ENCODE measurements around the gene CTNND2.
A peak's percentile ranks its signal among the peaks of the same experiment; 100 is the strongest.
"Not testable (repeated sequence)": the region's sequence is repeated elsewhere in the genome, so short reads cannot be mapped to it uniquely, and the experiment has no call there.

Gene CTNND2

DNA sequence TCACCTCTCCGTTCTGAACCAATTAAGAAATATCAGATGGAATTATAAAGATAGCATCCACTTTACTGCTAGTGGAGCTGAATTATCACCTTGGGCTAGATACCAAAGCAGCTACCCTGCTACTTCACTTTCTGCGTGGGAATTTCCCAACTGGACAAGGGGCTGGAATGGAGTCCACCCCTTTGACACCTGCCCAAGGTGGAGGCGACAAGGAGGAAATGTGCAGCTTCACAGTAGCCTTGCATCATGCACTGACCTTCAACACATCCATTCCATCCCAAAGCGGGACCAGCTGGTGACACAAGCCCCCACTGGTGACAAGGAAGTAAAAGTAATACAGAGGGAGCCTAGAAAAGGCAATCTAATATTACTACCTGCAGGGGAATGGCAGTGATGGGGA is 30.7 kb downstream of the CTNND2 start:
- DNase-seq (ENCODE audit: low read depth), result no peak

DNA sequence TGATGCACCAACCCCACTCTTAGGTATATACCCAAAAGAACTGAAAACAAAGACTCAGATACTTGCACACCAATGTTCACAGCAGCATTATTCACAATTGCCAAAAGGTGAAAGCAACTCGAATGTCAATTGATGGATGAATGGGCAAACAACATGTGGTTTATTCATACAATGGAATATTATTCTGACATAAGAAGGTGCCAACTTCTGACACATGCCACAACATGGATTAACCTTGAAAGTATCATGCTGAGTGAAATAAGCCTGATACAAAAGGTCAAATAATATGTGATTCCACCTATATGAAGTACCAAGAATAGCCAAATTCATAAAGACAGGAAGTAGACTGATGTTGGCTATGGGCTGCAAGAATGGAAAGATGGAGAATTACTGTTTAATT is 35.0 kb downstream of the CTNND2 start:
- no peak for DNase-seq (ENCODE audit: low read depth)

DNA sequence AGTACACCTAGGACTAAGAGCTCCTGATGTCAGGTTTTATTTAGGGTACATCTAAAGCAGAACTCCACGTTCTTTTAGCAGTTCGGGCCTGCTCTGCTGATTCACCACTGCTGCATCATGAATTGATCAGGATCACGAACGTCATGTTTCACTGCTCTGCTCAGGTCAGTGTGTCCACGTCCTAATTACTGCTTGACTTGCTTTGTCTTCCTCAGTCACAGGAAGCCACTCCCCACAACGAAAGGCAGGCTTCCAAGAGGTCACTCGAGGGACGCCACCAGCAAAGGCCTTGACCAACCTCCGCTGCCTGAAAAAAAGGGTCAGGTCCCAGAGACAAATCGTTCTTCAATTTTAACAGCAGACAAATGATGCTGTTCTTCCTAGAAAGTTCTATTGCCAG is 40.3 kb downstream of the CTNND2 start:
- no peak for DNase-seq (ENCODE audit: low read depth)

DNA sequence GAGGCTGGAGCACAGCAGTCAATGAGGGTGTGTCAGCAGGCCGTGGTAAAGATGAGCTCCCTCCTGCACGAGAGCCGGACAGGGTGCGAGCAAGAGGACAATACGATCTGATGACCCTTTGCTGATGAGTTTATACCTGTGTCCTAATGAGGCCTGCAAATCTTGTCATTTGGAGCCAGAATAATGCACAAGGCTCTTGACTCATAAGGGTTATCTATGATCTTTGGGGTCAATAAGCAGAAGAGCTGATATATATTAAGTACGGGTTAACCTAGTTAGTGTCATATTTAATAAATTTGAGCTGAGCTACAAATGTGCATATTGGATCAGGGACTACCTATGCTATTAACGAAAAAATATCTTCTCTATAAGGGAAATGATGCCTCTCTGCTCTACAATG is 46.9 kb downstream of the CTNND2 start:
- DNase-seq (ENCODE audit: low read depth), result no peak

DNA sequence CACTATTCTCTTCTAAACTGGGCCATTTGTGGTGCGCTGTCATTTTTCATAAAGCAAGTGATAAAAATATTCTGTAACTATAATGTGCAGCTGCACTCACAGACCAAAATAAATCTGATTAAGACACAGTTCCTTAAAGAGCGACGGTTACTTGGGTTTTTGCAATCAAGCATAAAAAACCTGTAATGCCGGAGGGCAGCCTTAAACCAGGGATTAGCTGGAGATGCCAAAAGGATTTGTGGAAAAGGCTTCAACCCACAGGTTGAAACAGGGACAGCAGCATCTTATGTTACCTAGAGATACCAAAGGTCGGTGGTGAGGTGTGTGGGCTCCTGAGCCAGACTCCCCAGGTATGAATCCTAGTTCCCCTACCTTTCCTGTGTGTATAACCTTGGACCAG is 49.3 kb downstream of the CTNND2 start:
- no peak for DNase-seq (ENCODE audit: low read depth)

DNA sequence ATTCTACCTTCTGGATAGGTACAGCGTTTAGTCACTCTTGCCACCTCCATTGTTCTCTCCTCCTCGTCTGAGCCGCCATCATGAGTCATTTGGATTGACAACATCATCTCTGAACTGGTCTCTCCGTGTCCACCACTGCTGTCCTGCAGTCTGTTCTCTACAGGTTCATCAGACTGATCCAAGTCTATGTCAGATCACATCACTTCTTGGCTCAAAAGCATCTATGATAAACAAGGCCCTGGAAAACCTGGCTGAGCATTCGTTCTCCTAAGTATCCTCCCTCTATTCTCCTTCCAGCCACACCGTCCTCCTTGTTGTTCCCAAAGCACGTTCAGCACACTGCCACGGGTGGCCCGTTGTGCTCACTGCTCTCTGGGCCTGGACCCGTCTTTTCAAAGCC is 50.5 kb downstream of the CTNND2 start:
- DNase-seq (ENCODE audit: low read depth), result no peak

DNA sequence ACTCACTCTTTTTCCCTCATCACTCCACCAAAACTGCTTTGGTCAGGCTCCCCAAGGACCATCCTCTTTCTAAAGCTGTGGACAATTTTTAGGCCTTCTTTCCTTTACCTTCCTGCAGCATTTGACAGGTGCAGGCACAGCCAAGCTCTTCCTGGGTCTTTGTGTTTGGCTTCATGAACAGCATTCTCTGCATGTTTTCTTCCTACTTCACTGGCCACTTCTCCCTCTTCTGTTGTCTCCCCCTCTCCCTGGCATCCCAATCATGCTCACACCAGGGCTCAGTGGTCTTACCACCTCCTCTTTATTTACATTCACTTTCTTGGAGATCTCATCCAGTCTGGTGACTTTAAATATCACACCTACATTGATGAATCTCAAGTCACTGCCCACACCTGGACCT is 51.1 kb downstream of the CTNND2 start:
- DNase-seq (ENCODE audit: low read depth), result no peak

DNA sequence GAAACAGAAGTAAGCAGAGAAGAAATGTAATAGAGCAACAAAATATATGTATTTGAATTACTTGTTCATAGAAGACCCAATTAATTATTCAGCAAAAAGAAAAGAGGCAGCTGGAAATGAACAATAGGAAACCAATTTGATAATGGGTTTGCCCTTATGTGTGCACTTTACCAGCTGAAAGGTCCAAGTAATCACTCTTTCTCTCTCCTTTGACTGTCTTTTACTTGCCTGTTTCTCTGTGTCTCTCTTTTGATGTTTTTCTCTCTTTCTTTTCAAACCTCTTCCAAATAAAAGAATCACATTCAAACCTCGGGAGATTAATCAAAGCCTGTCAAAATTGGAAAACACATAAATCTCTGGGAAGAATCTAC is 51.5 kb downstream of the CTNND2 start:
- DNase-seq (ENCODE audit: low read depth), result no peak

DNA sequence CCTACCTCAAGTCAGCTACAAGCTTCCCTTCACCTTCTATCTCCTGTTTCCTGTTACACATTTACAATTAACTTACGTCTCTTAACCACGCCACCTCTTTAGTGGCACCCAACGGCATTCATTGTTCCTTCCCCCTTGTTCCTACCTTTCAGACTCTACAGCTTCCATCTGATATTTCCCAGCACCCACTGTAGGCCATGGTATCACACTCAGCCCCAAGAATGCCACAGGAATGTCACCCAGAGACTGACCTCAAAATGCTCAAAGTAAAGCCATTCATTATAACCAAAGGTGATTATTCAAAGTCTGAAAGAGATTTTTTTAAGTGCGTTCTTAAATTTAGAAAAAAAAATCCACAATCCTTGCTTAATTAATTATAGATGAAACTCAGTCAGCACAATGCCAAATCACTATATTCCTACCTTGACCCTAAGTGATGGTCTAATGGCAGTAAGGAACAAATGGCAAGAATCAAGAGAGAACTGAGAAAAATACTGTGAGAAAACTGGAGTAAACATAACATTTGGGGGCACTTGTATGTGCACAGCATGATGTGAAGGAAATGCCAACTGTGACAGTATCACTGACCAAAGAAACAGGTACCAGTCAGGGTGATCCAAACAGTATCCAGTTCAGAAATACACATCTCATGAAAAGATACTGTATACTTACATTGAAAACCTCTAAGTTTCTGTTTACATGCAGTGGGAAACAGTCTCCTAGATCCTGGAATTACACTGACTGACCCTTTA is 52.1 kb downstream of the CTNND2 start:
- no peak for DNase-seq (ENCODE audit: low read depth)

DNA sequence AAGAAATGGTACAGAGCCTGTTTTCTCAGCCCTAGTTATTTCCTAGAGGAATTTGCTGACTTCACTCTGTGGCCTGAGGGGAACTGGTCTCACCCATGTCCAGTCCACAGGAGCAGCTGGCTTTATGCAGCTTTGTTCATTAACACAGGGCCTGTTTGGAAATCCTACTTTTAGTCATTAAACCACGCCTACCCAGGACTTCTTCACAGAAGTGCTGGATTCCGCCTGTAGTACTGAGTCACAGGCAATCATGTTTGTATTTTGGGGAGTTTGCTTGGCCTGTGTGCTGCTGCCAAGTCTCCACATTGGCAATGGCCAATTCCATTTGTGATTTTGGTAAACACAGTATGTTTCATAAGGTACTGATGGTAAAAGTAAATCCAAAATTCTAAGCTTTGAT is 52.8 kb downstream of the CTNND2 start:
- DNase-seq (ENCODE audit: low read depth), result peak; percentile 55

DNA sequence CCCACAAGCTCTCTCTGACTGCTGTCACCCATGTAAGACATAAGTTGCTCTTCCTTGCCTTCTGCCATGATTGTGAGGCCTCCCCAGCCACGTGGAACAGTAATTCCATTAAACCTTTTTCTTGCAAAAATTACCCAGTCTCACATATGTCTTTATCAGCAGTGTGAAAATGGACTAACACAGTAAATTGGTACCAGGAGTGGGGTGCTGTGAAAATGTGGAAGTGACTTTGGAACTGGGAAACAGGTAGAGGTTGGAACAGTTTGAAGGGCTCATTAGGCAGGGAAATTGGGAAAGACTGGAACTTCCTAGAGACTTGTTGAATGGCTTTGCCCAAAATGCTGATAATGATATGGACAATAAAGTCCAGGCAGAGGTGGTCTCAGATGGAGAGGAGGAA is 75.7 kb downstream of the CTNND2 start:
- not testable (repeated sequence) for DNase-seq (ENCODE audit: low read depth)

DNA sequence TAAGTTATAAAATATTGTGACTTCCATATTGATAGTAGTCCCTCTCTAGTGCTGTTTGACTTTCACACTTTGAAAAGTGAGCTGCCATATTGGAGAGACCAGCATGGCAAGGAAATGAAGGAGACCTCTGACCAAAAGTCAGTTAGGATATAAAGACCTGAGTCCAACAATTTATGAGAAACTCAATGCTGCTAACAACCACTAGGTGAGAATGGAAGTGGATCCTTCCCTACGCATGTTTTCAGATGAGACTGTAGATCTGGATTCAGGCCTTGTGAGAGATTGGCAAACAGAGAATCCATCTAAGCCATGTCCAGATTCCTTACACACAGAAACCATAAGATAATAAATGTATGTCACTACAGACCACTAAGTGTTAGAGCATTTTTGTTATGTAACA is 81.6 kb downstream of the CTNND2 start:
- DNase-seq (ENCODE audit: low read depth), result no peak

DNA sequence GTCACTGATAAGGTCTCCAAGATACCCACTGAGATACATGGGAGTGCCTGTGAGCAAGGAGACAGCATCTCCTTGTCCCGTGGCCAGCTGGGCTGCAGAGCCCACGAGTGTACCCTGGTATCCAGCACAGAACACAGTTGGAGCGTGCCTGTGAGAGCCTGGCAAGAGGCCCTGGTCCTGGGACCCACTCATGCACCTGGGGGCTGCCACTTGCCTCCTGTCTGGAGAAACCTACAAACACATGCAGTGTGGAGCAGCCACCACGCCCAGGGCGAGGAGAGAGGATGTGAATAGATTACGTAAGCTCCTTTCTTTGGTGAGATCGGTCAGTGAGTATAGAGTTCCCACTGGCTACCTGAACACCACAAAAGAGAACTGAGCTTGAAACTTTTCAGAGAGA is 88.3 kb downstream of the CTNND2 start:
- DNase-seq (ENCODE audit: low read depth), result no peak

DNA sequence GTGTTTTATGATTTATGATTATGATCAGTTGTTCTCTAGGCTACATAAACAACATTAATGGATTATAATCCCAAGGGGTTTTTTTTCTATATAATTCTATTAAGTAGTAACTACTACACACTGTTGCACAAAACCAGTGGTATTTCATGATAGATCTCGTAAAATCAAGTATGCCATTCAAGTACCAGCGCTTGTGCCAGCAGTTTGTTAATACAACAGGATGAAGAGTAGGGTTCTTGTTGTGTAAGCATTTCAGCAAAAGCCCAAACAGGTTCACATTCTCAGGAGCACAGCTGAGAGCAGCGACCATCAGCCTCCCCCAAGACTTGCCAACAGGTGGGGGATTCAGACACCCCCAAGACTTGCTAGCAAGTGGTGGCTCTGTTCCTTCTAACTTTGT is 88.8 kb downstream of the CTNND2 start:
- no peak for DNase-seq (ENCODE audit: low read depth)

DNA sequence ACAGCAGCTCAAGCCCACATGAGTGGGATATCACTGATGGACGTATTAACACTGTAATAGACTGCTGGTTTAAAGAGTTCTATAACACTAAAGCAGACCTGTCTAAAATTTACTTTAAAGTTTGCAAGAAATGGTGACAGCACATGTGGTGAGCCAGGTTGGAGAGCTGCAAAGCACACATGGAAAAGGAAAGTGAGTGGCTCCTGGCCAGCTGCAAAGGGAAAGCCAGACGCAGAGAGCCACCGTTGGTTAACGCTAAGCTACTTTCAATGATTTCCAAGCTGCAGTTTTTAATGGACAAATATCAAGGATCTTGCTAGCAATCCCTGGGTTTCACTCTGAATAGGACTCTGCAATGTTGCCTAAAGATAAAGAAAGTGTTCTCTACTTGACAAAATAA is 89.9 kb downstream of the CTNND2 start:
- DNase-seq (ENCODE audit: low read depth), result no peak

DNA sequence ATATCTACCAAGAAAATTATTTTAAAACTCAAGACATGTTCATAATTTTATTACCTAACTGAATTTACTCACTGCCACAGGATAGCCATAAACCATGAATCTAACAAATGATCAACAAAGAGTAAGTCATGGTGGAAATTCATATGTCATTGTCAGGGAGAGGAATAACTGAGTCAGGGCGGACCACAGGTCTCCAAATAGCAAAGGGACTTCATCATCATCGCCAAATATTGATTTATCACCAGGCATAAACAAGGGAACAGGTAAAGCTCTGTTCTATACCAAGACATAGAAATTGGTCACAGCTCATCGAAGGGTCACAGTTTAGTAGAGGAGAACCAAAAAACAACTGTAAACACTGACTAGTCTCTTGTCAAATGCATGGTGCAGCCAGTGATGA is 94.8 kb downstream of the CTNND2 start:
- no peak for DNase-seq (ENCODE audit: low read depth)

DNA sequence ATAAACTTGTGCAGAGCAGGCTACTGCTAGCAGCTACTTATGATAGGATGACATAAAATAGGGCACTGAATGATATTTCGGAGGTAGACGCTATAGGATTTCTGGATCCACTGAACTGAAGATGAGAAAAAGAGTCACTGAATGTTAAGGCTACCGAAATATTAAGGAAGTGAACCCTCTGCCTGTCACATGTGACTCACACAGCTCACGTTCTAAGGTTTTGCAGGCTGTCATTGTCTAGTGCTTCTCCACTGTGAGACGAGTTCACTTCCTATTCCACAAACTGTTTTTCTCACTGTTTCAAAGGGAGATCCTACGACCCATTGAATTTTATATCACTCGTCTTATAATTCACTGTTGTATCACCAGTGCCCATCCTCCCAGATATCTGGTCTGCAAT is 100.8 kb downstream of the CTNND2 start:
- DNase-seq (ENCODE audit: low read depth), result no peak

DNA sequence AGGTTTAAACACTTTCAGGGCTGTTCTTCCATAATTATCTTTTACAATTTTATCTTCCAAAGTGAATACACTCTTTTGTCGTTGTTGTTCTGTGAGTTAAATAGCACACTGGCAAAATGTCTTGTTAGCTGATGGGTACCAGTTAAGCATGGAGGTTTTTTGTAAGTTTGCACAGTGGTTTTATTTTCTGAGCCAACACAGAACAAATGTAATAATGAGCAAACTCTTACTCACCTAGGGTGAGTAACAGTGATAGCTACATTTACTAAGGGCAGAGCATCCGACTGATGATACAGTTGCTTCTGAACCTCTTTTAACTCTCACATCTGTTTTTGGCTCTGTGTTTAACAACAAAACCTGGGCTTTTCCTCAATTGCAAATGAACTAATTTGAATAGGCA is 103.2 kb downstream of the CTNND2 start:
- DNase-seq (ENCODE audit: low read depth), result peak; percentile 39

DNA sequence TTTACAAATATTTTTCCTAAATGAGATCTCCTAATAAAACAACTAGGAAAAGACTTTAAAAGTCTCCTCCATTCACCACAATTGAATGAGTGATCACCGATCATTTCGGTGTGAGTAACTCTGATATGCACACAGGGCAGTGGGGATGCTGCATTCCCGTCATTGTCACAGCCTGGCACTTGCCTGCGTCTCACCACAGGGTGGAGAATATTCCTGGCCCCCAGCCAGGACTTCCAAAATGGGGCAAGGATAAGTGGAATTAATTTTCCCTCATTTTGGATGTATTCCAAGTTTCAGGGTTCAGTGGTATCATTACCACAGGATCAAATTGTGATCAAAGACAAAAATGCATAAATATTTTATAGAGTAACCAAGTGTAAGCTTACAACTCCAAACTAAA is 107.1 kb downstream of the CTNND2 start:
- DNase-seq (ENCODE audit: low read depth), result no peak

DNA sequence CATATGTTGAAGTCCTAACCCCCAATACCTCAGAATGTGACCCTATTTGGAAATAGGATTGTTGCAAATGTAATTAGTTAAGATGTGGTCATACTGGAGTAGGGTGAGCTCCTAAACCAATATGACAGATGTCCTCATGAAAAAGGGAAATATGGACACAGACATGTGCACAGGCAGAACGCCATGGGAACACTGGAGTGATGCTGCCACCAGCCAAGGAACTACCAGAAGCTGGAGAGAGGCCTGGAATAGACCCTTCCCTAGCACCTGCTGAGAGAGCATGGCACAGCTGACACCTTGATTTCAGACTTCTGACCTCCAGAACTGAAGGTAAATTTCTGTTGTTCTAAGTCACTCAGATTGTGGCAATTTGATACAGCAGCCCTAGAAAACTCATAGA is 110.8 kb downstream of the CTNND2 start:
- DNase-seq (ENCODE audit: low read depth), result no peak

DNA sequence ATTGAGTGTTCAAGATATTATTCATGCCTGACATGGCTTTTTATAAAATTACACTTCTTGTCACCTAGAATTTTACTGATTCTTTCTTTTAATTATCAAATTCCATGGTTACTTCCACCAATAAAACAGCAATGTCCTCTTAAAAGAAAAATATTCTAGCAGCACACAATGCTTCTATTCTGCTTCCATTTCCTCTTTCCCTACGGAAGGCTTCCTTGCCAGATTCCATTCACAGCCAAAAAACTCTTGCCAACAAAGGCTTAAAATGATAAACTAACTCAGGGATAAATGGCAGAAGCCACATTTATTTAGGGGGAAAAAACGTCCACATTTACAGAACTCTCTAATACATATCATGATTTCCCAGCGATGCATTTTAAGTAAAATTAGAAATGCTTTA is 111.6 kb downstream of the CTNND2 start:
- no peak for DNase-seq (ENCODE audit: low read depth)

DNA sequence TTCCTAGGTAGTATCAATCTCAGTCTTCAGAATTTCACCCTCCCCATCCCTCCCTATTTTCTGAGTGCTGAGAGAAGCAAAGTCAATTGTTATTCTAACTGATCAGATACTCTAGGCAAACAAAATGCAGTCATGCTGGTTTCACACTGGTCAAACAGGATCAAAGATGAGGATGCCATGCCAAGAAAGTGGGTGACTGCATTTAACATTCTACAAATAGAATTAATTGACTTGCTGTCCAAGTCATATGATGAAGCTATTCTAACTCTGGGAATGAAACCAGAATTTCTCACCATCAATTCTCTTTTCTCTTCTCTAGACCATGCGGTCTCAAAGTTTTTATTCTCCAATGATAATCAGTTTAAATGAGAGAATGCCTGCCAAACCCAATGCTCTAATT is 112.5 kb downstream of the CTNND2 start:
- no peak for DNase-seq (ENCODE audit: low read depth)

DNA sequence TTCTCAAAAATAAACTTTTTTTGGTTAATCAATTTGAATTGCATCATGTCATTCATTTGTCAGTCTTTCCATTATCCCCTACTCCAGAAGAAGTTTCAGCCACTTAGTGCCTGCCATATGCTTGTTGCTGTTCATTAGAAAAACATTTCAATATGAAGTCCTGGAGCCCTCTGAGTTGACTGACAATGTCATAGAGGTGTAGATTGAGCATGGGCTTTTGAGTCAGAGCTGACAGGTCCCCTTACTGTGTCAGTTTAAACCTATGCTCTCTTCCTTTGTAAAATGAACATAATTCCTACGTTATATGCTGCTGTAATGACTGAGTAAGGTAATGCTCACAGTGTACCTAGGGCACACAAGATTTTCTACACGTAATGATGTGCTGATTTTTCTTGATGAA is 114.0 kb downstream of the CTNND2 start:
- DNase-seq (ENCODE audit: low read depth), result no peak

DNA sequence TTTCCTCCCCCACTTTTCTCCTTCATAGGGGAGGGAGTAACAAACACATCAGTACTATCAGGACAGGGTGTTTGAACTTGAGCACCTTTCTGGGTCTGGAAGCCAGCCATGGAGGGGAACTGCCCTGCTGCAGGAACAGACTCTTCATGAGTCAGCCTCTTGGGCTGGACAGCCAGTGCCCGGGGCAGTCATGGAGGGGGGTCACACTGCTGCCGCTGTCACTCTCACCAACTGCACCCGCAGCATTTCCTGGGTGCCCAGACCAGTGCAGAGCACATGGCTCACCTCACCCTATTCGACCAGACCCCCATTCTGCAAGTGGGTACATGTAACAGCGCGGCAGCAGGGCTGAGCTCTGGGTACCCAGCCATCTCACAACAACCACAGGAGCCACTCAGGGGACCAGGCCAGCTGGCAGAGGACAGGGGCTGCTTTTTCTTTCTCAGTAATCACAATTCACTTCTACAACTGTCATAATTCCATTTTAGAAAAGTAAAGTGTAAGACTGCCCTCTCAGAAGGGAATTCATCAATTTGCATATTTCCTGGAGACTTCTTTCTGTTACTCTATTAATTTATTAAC is 118.4 kb downstream of the CTNND2 start:
- DNase-seq (ENCODE audit: low read depth), result no peak
